Panc1 (cell line): ENCODE measurements around the gene MYO7B.

Experiments
- POLR2AphosphoS5 ChIP-seq: IDR thresholded peaks from 2 replicates; pipeline ENCODE4 v1.6.1; 2012; ENCODE audit warnings: mild to moderate bottlenecking, low read depth, low read length, moderate library complexity
- TF ChIP-seq, protein P1 (sequence below): fragments of 450-650 bp; IDR thresholded peaks from 2 replicates; pipeline ENCODE4 v1.5.1; 2017; ENCODE audit warnings: mild to moderate bottlenecking
- TF ChIP-seq, protein P2 (sequence below), 2 experiments: IDR thresholded peaks; 2 replicates each; pipeline ENCODE4 v1.6.1; 2011 to 2012; ENCODE audit warnings: low read depth in 2 of 2, control low read depth in 1 of 2, low read length in 1 of 2, mild to moderate bottlenecking in 1 of 2, moderate library complexity in 1 of 2; ENCODE audit not compliant: insufficient read depth in 1 of 2

DNA sequence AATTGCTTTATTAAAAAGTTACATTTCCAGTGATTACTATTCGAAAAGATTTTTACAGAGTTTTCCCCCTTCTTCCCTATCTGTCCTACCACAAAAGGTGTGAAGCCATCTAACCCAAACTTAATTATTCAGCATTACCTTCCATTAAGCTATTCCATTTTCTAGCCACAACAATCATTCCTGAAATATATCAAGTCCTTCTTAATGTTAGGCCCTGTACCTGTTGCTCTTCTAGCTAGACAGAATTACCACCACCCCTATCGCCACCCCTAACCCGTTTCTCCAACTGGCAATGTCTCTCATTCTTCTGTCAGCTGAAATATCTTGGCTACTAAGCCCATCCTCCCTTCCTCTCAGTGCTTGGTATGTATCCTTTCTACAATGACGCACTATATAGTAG lies 23.1 kb upstream of the MYO7B start:
- TF ChIP-seq, protein P1, sequence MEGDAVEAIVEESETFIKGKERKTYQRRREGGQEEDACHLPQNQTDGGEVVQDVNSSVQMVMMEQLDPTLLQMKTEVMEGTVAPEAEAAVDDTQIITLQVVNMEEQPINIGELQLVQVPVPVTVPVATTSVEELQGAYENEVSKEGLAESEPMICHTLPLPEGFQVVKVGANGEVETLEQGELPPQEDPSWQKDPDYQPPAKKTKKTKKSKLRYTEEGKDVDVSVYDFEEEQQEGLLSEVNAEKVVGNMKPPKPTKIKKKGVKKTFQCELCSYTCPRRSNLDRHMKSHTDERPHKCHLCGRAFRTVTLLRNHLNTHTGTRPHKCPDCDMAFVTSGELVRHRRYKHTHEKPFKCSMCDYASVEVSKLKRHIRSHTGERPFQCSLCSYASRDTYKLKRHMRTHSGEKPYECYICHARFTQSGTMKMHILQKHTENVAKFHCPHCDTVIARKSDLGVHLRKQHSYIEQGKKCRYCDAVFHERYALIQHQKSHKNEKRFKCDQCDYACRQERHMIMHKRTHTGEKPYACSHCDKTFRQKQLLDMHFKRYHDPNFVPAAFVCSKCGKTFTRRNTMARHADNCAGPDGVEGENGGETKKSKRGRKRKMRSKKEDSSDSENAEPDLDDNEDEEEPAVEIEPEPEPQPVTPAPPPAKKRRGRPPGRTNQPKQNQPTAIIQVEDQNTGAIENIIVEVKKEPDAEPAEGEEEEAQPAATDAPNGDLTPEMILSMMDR: no peak
- no peak for TF ChIP-seq POLR2AphosphoS5
- TF ChIP-seq, protein P2, sequence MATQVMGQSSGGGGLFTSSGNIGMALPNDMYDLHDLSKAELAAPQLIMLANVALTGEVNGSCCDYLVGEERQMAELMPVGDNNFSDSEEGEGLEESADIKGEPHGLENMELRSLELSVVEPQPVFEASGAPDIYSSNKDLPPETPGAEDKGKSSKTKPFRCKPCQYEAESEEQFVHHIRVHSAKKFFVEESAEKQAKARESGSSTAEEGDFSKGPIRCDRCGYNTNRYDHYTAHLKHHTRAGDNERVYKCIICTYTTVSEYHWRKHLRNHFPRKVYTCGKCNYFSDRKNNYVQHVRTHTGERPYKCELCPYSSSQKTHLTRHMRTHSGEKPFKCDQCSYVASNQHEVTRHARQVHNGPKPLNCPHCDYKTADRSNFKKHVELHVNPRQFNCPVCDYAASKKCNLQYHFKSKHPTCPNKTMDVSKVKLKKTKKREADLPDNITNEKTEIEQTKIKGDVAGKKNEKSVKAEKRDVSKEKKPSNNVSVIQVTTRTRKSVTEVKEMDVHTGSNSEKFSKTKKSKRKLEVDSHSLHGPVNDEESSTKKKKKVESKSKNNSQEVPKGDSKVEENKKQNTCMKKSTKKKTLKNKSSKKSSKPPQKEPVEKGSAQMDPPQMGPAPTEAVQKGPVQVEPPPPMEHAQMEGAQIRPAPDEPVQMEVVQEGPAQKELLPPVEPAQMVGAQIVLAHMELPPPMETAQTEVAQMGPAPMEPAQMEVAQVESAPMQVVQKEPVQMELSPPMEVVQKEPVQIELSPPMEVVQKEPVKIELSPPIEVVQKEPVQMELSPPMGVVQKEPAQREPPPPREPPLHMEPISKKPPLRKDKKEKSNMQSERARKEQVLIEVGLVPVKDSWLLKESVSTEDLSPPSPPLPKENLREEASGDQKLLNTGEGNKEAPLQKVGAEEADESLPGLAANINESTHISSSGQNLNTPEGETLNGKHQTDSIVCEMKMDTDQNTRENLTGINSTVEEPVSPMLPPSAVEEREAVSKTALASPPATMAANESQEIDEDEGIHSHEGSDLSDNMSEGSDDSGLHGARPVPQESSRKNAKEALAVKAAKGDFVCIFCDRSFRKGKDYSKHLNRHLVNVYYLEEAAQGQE (IDR thresholded peaks at IDR 0.05; ENCODE audit: insufficient read depth in 1 of 2, low read depth in 2 of 2, low read length in 1 of 2): no peak
